Measurements from ENCODE around the gene EXOC4. TPM values are rescaled to one million over a fixed set of nuclear protein-coding genes. Genes with fewer than 3 reads are reported as not detected.

The EXOC4 gene
- total RNA-seq, 1 donor from 2014 or later = 94.0 TPM

- Mint-ChIP-seq H3K9me3 (ENCODE audit: unreplicated experiment) (no peaks in the 10 kb centered on the region), H3K27ac (ENCODE audit: unreplicated experiment) (no peak overlapping the region), H3K36me3 (ENCODE audit: low read depth, unreplicated experiment) (no peaks in the 10 kb centered on the region), H3K27me3 (ENCODE audit: unreplicated experiment) (no peaks in the 10 kb centered on the region), H3K4me1 (ENCODE audit: unreplicated experiment) (no peaks in the 10 kb centered on the region), H3K4me3 (ENCODE audit: unreplicated experiment) (no peak overlapping the region)
- TF ChIP-seq CTCF (IDR thresholded peaks at IDR 0.05; ENCODE audit: unreplicated experiment) = no peak
- DNase-seq (ENCODE audit: low spot score) = no peak
Observed at GRCh38 chr7:134105841-134106240, 853.0 kb downstream of the EXOC4 start.

GRCh38 chr7:134108802-134109201 lies 855.9 kb downstream of the EXOC4 start:
- no peak for TF ChIP-seq CTCF (IDR thresholded peaks at IDR 0.05; ENCODE audit: unreplicated experiment)
- H3K9me3 Mint-ChIP-seq (ENCODE audit: unreplicated experiment) = no peaks in the 10 kb centered on the region

GRCh38 chr7:134113655-134114054 lies 860.8 kb downstream of the EXOC4 start:
- DNase-seq (ENCODE audit: low spot score) = no peak
- Mint-ChIP-seq H3K9me3 (ENCODE audit: unreplicated experiment) (no peaks in the 10 kb centered on the region), H3K4me3 (ENCODE audit: unreplicated experiment) (no peak overlapping the region), H3K36me3 (ENCODE audit: low read depth, unreplicated experiment) (no peaks in the 10 kb centered on the region), H3K4me1 (ENCODE audit: unreplicated experiment) (no peaks in the 10 kb centered on the region), H3K27ac (ENCODE audit: unreplicated experiment) (no peak overlapping the region), H3K27me3 (ENCODE audit: unreplicated experiment) (no peaks in the 10 kb centered on the region)
- TF ChIP-seq CTCF (IDR thresholded peaks at IDR 0.05; ENCODE audit: unreplicated experiment) = no peak

More at GRCh38 chr7:134108802-134109201, 855.9 kb downstream of the EXOC4 start:
- no peaks in the 10 kb centered on the region for H3K36me3 Mint-ChIP-seq (ENCODE audit: low read depth, unreplicated experiment)
- H3K27ac Mint-ChIP-seq (ENCODE audit: unreplicated experiment) = no peak overlapping the region
- no peak overlapping the region for H3K4me3 Mint-ChIP-seq (ENCODE audit: unreplicated experiment)
- no peak for DNase-seq (ENCODE audit: low spot score)
- no peaks in the 10 kb centered on the region for H3K27me3 Mint-ChIP-seq (ENCODE audit: unreplicated experiment)
- H3K4me1 Mint-ChIP-seq (ENCODE audit: unreplicated experiment) = no peaks in the 10 kb centered on the region

- no peaks in the 10 kb centered on the region for H3K36me3 Mint-ChIP-seq (ENCODE audit: low read depth, unreplicated experiment)
- no peak overlapping the region for H3K4me3 Mint-ChIP-seq (ENCODE audit: unreplicated experiment)
- H3K27me3 Mint-ChIP-seq (ENCODE audit: unreplicated experiment) = no peaks in the 10 kb centered on the region
- TF ChIP-seq CTCF (IDR thresholded peaks at IDR 0.05; ENCODE audit: unreplicated experiment) = no peak
- no peak overlapping the region for H3K27ac Mint-ChIP-seq (ENCODE audit: unreplicated experiment)
- no peaks in the 10 kb centered on the region for H3K9me3 Mint-ChIP-seq (ENCODE audit: unreplicated experiment)
- no peaks in the 10 kb centered on the region for H3K4me1 Mint-ChIP-seq (ENCODE audit: unreplicated experiment)
- no peak for DNase-seq (ENCODE audit: low spot score)
Observed at GRCh38 chr7:134114992-134115391, 862.1 kb downstream of the EXOC4 start.

Small RNA genes within 50 kb of the gene (microRNA-seq; reads per million reads assigned to microRNA genes)
- gene MIR6133 (ENCODE audit: unreplicated experiment) = not detected

Other genes starting within 250 kb of the EXOC4 start
- 55.6 TPM for gene CHCHD3, start 171.0 kb upstream of the EXOC4 start, total RNA-seq (ENCODE audit: unreplicated experiment)